Heart left ventricle (tissue), 13 donors: ENCODE measurements around the gene SIGLEC14.
A peak's percentile ranks its signal among the peaks of the same experiment; 100 is the strongest.

Experiments
- CTCF ChIP-seq, 12 donors: fragments of 200-600 bp; sonication (generic) in 4 of 12; IDR thresholded peaks; one replicate each; pipeline versions ENCODE4 v1.5.0 to v1.8.0; 2018 to 2022; ENCODE audit warnings: antibody characterized with exemption in 12 of 12, mild to moderate bottlenecking in 5 of 12
- POLR2A ChIP-seq, 2 donors: fragments of 450-650 bp; IDR thresholded peaks; one replicate each; pipeline ENCODE4 v1.6.1; 2017; ENCODE audit warnings: antibody characterized with exemption in 2 of 2, mild to moderate bottlenecking in 2 of 2, moderate library complexity in 2 of 2
- donor health status: ischemic (EF 13 %, LVEDD 7.1; RV severe dilation, severe dysfunction).
- donor health status: DM: no; HTN: yes; CAD: no.
- donor health status: DM: no; HTN: no; CAD: no.
- donor health status: ischemic (EF 25% LVEDD 6.9; RV normal size, moderate dysfunction).
- donor health status: ischemic (EF 25% LVEDD 5.7; RV mildly dilated, moderate dysfunction).
- donor health status: ischemic (EF 35%, LVEDD 5.7; RV mildly dilated, moderate dysfunction).
- donor health status: nonischemic (EF 11% LVEDD 7.7; RV severe dilation, severe dysfunction).
- donor health status: DM: yes; HTN: yes; CAD: no.
- donor health status: PGD.
- donor health status: ischemic (EF 29% LVEDD 5.4; RV normal size, mild dysfunction).
- donor health status: nonischemic (EF 23%, LVEDD 6.1; RV moderate dilation, normal function).

DNA sequence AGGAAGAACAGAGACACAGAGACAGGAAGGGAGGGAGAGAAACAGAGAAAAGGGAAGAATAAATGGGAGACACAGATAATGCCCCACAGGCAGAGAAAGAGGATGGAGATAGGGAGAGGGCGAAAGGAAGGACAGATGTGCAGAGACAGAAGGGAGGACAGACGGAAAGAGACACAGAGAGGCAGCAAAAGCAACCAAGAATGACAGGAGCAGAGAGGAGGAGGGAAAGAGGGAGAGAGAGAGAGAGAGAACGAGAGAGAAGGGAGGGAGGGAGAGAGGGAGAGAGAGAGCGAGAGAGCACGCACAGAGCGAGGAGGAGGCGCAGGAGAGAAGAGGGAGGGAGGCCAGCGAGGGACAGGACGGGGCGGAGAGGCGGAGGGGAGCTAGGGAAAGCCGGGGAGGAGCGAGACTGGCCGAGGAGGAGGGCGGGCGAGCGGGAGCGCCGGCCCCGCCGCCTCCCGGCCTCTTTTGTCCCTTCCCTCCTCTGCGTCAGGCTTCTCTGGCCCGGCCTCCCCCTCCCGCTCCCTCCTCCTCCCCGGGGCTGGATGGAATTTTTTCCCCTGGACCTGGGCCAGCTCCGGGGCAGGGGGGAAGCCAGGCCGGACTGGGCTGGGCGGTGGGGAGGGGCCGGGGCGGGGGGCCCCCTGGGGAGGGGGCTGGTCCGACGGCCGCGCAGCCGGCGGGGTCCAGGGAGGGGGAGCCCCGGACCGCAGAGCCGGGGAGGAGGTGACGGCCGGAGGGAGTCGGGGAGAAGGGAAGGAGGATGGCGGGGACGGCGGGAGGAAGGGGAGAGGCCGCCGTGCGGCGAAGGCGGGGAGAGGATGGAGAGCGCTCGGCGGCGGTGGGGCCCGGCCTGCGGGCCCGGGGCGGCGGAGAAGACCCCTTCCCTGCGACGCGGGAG is 42.3 kb upstream of the SIGLEC14 start:
- peak in 4 of 12 donors; percentile 4 to 28 (median 22) for TF ChIP-seq CTCF (IDR thresholded peaks at IDR 0.05)
- peak in 1 of 2 donors; percentile 69 for TF ChIP-seq POLR2A (IDR thresholded peaks at IDR 0.05)
